ENCODE measurements around the gene LTC4S.
"Not testable (repeated sequence)": the region's sequence is repeated elsewhere in the genome, so short reads cannot be mapped to it uniquely, and the experiment has no call there.

Gene LTC4S

DNA sequence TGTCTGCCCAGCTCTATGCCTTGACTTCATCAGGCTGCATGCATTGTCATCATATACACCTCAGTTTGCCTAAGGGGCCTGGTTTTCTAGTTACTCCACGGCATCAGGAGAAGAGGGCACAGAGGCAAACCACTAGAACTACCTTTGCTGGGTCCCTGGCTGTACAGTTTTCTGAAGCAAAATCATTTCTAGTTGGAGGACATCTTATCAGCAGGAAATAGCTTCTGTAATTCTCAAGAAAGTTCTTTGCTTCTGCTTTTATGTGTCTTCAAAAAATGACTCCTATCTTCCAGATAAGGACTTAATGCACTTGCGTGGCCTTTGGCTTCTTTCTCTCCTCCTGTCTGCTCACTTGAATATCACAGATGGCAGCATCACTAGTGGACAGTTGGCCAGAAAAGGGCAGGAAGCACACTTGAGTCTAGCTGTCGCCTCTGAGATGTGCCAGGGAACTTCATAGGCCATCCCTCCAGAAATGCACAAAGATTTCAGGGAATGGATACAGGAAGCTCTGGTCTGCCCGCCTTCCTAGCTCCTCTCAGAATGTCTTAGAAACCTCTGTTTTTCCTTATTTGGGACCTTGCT is 22.4 kb upstream of the LTC4S start:
- no peak for DNase-seq

DNA sequence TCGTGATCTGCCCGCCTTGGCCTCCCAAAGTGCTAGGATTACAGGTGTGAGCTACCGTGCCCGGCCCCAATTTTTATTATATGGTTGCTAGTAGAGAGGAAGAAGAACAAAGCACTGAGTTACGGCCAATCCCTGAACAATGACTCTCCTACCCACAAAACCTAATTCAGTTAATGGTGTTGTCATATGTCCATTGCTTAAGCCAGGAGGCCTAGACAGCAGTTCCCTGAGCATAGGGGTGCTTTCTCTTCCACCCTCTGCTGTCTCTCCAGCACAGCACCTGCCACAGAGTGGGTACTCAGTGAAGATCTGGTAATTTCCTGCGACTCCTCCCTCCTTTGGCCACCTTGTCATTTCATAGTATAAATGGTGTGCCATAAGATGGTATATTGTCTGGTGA is 21.4 kb upstream of the LTC4S start:
- DNase-seq: no peak

DNA sequence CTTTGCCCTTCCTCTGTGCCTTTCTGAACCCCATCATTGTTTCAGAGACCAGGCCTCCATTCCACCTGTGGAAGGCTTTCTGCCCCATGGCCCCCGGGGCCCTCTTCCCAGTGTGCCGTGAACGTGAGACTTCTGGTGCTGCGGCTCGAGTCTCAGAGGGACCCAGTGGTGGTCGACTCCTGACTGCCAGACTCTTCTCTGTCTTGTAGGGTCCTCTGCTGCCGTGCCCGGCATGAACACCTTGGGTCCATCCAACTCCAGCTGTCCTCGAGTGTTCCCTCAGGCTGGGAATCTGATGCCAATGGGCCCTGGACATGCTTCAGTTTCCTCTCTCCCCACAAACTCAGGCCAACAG is 20.1 kb upstream of the LTC4S start:
- DNase-seq: no peak

DNA sequence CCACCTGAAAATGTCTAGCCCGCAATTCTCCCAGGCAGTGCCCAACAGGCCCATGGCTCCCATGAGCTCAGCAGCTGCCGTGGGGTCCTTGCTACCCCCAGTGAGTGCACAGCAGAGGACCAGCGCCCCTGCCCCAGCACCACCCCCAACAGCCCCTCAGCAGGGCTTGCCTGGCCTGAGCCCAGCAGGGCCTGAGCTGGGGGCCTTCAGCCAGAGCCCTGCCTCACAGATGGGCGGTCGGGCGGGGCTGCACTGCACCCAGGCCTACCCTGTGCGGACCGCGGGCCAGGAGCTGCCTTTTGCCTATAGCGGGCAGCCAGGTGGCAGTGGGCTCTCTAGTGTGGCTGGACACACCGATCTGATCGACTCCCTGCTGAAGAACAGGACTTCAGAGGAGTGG is 19.3 kb upstream of the LTC4S start:
- no peak for DNase-seq

DNA sequence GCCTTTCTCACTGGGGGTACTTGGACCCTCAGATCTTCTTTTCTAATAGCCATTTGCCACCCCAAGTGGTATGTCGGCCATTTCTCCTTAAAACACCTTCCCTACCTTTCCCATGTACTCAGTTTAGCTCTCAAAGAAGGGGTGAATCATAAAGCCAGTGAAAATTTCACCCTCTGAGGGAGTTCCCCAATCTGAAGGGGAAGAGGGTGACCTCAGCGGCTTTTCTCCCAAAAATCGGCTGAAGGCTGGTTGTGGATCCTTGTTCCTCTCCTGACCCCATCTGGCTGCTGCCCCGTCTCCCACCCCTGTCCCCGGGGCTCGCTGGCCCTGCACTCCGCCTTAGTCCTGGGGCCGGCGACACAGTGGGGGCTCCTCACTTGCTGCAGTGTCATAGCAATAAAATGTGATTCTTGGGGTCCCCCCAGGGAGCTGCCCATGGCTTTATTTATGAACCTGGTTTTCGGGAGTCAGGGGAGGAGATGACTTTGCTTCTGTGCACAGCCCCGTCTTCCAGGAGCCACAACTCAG is 17.3 kb upstream of the LTC4S start:
- no peak for DNase-seq

DNA sequence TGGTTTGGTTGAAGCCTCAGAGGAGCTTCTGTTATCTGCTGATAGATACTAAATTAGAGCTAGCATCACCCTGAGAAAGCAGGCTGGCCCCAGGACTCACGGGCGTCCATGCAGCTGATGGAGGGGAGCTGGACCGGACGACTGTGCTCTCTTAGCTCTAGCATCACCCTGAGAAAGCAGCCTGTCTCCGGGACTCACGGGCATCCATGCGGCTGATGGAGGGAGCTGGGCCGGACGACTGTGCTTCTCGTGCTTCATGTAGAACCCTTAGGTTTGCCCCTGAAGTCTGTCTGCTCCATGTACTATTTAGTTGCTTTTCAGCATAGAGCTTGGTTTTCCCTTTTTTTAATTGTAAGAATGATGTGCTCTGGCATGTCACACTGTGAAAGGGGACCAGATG is 16.3 kb upstream of the LTC4S start:
- no peak for DNase-seq

DNA sequence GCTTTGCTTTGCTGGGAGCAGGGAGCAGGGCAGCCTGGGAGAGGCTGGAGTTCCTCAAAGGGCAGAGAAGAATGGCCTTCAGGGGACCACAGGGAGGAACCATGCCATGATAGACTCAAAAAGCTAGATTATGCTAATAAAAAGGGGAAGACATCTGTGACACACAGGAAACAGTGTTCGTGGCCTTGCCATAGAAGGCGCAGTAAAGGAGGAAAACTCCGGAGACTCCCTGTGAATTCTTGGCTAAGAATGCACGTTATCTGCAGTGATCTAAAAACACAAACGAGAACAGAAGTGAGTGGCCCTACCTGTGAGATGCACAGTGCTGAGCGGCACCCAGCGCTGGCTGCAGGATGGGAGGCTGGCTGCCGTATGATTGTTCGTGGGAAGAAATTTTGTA is 15.9 kb upstream of the LTC4S start:
- no peak for DNase-seq

DNA sequence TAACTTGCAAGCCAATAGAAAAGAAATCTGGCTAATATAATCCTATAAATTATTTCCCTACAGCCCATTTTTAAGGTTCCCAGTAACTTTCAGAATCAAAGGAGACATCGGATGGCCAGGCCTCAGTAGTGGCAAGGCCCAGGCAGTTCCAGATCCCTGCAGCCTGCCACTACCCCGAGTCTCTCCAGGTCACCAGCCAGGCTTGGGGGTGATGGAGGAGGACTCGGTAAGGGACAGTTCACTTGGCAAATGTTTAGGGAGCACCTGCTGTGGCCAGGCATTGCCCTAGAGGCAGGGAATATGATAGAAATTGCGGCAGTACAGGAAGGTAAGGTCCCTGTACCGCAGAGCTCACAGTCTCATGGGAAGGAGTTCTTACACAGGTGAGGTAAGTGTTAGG is 15.2 kb upstream of the LTC4S start:
- no peak for DNase-seq

DNA sequence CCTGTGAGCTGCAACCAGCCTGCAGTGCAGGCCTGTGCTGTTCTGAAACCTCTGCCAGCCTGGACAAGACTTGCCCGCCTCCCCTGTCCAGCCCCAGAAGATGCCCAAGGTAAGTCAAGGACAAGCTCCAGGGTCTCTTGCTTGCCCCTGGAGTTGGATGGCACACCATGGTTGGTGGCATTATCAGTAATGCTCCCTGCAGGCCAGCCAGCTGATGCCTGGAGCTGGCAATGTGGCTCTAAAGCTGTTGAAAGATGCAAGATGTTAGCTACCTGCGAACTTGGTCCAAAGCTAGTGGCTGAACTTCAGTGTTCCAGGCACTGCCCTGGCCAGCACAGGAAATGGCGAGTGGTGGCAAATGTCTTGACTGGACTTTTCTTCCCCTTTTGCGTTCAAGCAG is 14.0 kb upstream of the LTC4S start:
- DNase-seq: no peak

DNA sequence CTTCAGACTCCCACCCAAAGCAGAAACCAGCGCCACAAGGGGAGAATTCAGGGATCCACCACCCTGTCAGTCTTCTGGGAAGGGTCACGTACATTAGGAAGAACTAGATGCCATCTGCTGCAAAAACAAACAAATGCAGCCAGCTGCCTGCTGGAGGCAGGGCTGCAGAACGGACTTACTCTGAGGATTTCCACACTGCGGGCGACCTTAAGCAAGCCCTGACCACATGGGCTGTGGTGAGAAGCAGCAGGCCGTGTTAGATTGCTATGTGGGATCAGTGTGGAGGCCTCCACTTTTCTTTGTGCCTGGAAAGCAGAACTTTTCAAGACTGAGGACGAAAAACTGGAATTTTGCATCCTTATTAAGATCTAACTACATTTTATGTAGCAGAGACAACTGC is 13.4 kb upstream of the LTC4S start:
- DNase-seq: no peak

DNA sequence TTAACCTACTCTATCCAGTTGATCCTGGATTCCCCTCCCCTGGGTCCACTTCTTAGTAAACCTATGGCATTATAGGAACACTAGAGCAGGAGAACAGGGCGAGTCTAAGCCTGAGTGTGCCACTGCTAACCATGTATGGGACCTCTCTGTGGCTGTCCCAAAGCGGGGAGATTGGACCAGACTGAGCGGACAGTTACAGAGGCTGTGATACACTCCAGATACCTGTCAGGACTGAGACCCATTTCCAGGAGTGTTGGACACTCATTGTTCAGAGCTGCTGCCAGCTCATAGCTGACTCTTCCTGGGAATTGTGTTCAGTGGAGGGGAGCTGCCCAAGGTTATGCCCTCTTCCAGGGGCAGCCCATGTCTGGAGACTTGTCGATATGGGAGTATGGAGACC is 11.9 kb upstream of the LTC4S start:
- no peak for DNase-seq

DNA sequence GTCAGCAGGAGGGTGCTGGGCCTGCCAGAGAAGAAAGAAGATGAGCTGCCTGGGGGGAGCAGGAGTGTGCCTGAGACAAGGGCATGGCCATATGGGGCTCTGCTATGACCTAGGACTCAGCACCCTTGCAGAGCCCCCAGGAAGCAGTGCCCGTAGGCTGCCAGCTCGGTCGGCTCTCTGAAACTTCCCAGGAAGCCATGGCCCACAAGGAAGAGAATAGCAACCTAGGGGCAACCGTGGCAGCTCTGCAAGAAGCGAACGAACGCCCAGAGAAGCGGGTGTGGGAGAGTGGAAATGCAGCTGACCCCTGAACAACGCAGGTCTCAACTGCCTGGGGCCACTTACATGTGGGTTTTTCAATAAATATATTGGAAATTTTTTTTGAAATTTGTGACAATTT is 10.7 kb upstream of the LTC4S start:
- DNase-seq: no peak

DNA sequence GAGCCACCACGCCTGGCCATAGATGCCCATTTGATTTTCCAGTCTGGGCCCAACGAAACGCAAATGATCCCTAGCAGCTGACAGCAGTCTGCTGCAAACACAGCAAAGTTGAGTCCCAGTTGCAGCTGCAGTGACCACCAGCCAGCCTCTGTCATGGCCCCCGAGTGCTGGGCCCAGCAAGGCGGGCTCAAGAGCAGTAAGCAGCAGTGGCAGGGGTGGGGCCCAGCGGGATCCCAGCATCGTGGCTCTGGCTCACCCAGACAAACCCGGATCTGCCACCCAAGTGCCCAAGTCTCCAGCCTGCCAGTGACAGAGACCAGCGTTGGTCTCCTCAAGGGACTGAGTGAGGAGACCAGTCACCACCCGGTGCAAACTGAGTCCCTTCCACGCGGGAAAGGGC is 6.9 kb upstream of the LTC4S start:
- DNase-seq: no peak

DNA sequence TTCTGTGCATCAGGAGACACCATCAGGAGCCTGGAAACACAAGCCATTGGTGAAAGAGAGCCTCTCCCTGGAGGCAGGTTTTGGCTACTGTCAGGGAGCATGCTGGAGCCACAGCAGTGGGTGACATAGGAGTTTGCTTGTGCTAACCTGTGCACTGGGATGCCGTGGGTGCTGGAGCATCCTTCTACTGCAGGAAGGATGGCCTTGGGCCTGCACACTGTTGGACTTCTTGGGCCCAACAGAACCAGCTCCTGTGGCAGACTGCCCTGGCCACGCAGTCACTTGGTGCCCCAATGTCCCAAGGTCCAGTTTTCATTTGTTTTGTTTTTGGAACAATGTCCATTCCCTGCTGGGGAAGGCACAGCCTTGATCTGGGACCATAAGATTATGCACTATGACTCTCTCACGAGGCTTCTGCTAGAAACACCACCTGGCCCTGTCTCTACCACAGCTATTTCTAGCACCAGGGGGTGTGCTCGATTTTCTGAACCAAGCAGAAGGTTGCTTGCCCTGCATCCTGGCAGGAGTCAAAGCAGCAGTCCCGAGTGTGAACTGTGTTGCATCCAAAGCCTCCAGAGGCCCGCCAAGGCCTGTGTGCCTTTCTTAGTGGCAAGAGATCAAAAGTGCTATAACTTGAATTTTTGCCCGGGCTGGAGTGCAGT is 5.5 kb upstream of the LTC4S start:
- DNase-seq: no peak

DNA sequence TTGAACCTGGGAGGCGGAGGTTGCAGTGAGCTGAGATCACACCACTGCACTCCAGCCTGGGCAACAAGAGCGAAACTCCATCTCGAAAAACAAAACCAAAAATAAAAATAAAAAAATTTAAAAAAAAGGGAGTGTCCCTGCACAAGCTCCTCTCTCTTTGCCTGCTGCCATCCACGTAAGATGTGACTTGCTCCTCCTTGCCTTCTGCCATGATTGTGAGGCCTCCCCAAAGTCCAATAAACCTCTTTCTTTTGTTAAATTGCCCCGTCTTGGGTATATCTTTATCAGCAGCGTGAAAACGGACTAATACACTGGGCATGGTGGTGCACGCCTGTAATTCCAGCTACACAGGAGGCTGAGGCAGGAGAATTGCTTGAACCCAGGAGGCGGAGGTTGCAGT is 4.5 kb upstream of the LTC4S start:
- DNase-seq: not testable (repeated sequence)

DNA sequence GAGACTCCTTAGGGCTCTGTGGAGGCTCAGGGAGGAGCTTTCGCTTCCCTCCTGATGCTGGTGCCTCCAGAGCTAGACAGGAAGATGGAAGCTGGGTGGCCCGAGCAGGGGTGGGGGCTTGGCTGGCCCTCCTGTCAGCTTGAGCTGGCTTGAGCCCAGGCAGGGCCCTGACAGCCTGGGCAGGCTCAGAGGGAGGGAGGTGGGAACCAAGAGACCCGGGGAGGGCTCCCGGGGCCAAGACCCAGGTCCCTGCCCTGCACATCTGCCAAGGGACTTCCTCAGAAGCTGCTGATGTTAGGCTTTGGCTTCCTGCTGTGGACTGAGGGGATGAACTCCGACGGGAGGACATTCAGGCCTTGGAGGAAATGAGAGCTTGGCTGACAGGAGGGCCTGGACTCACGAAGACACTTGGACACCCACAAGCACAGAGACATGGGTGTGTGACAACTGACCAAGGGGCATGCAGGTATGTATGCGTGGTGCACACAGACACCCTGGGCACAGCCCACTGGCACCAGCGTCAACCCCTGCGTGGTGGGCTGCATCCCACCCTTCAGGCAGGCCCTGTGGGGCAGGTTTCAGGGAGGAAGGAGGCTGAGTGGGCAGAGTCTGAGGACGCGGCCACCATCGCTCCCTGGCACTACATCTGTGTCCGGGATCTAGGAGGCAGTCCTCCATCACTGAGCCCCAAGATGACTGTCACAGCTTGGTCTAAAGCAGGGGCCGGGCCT is 1.7 kb upstream of the LTC4S start:
- DNase-seq: no peak

DNA sequence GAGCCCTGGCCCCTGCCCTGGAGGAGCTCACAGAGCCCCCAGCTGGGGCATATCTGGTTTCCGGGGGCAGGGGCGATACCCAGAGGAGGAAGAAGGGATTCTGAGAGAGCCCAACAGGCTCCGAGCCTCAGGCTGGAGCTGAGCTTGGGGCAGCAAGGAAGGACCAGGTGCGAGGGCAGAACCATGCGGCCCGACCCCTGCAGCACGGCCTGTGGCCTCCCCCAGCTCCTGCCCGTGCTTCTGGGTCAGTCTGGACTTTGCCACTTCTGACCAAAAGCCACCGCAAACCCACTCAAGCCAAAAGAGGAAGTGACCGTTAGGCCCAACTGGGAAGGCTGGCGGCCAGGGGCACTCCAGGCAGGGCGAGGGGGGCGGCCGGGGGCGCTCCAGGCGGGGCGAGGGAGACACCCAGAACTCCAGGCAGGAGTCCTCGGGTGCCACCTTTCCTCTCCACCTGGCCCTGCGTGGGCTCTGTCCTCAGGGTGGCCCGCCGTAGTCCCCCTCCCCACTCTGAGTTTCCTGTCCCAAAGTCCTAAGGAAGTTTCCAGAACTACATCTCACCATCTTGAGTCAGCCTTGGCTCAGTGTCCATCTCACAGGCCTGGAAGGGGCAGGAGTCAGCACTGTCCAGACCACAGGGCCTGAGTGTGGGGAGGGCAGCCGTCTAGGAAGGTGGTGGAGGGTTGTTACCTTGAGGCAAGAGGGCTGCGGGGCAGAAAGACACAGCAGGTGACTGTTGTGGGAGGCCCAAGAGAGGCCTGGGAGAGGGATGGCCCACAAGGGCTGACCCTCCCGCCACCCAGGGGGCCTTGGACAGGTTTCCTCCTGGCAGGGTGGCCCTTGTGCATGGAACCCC is 946 bp upstream of the LTC4S start:
- no peak for DNase-seq

DNA sequence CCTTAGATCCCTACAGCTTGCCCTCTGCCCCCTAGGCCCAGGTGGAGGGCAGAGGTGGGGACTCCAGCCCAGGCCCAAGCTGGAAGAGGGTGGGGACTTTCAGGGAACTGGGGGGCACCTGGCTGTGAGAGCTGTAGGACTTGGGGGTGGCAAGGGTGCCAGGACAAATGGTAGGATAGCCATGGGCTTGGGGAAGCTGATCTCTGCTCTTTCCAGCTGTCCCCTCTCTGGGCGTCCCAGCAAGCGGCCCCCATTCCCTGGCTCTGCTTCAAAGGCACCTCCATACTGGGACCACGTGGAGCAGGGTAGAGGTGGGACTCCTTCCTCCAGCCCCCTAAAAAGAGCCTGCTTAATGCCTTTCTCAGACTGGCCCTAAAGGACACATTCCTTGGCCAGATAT is 385 bp downstream of the LTC4S start:
- no peak for DNase-seq

DNA sequence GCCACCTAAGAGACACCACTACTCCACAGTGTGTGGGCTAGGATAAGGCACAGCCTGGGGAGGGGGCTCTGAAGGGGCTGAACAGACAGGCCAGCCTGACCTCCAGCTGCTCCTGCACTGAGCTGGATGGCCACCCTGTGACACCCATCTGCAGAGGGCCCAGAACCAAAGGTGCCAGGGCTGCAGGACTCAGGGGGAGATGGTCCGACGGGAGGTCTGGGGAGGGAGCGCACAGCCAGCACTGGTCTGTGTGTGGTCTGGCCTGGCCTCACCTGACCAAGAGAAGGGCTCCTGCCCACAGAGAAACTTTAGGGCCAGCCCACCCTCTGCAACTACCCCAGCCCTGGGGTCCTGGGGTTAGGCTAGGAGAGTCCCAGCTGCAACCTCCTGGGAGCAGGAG is 789 bp downstream of the LTC4S start:
- DNase-seq: no peak

DNA sequence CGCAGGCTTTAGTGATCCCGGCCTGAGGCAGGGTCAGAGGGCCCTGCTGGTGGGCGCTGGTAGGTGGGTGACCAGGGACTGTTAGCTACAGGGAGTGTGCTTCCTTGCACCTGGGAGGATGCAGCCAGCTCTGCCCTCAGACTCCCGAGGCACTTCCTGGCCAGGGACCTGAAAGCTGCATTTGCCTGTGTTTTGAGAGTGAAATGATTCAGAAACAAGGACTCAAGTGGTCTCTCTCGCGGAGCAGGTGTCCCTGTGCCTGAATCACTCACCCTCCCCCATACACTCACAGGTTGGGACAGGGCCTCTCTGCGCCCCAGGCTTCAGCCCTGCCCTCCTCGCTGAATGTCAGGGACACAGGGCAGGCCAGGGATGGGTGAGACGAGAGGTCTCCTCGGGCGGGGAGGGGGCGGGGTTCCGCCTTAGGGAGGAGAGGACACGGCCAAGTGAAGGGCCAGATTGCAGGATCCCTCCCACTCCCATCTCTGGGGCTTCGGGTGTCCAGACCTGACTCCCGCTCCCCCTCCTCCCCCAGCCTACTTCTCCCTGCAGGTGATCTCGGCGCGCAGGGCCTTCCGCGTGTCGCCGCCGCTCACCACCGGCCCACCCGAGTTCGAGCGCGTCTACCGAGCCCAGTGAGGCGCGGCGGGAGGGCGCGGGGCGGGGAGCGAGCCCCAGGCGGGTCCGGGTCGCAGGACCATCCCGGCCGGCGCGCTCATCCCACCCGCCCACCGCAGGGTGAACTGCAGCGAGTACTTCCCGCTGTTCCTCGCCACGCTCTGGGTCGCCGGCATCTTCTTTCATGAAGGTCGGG is 1.5 kb downstream of the LTC4S start:
- no peak for DNase-seq

DNA sequence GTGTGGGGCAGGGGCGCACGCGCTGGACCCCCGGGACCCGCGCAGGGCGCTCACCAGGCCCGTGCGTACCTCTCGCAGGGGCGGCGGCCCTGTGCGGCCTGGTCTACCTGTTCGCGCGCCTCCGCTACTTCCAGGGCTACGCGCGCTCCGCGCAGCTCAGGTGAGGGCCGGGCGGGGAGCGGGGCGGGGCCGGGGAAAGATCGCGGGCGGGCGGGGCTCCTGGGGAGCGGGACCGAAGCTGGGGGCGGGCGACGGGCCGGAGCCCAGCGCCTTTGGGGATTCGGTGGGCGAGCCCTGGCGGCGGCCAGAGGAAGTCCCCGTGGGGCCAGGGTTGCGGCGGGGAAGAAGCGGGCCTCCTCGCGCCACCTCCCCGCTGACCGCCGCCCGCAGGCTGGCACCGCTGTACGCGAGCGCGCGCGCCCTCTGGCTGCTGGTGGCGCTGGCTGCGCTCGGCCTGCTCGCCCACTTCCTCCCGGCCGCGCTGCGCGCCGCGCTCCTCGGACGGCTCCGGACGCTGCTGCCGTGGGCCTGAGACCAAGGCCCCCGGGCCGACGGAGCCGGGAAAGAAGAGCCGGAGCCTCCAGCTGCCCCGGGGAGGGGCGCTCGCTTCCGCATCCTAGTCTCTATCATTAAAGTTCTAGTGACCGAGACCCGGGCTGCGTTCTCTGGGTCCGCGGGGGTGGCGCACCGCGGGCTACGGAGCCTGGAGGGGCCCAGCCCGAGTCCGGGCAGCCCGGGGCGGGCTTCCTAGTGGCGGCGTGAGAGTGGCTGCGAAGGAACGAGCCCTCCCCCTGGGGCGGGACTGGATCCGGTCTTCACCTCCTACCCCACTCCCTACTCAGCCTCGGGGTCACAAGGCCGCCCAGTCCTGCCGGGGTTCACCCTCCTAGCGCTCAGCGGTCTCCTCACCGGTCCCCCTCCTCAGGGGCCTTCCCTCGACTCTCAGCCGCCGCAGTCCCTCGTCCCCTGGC is 2.4 kb downstream of the LTC4S start:
- peak; percentile 70 for DNase-seq
